ENCODE measurements around the gene PLXNB2.

The PLXNB2 gene

GRCh38 chr22:50310031-50310722 is 2.7 kb upstream of the PLXNB2 start:
- no peak for DNase-seq

- no peak for DNase-seq
Measured at GRCh38 chr22:50309601-50309991, 2.1 kb upstream of the PLXNB2 start.

- no peak for DNase-seq
Measured at GRCh38 chr22:50308986-50309600, 1.6 kb upstream of the PLXNB2 start.

GRCh38 chr22:50308597-50308935 is 1.1 kb upstream of the PLXNB2 start:
- DNase-seq, result no peak

GRCh38 chr22:50307890-50308596 is 597 bp upstream of the PLXNB2 start:
- DNase-seq, result no peak

- DNase-seq, result peak; percentile 47
Measured at GRCh38 chr22:50305923-50306566, 1.4 kb downstream of the PLXNB2 start.

GRCh38 chr22:50305393-50305922 is 2.0 kb downstream of the PLXNB2 start:
- DNase-seq, result no peak

- no peak for DNase-seq
Measured at GRCh38 chr22:50304528-50305392, 2.7 kb downstream of the PLXNB2 start.

- no peak for DNase-seq
Measured at GRCh38 chr22:50303848-50304527, 3.5 kb downstream of the PLXNB2 start.

- no peak for DNase-seq
Measured at GRCh38 chr22:50303515-50303847, 4.0 kb downstream of the PLXNB2 start.

GRCh38 chr22:50302564-50302963 is 4.9 kb downstream of the PLXNB2 start:
- no peak for DNase-seq

GRCh38 chr22:50302041-50302541 is 5.4 kb downstream of the PLXNB2 start:
- no peak for DNase-seq

- DNase-seq, result no peak
Measured at GRCh38 chr22:50301581-50301991, 5.9 kb downstream of the PLXNB2 start.

GRCh38 chr22:50300620-50301257 is 6.7 kb downstream of the PLXNB2 start:
- DNase-seq, result no peak

- no peak for DNase-seq
Measured at GRCh38 chr22:50299785-50300619, 7.4 kb downstream of the PLXNB2 start.

- DNase-seq, result no peak
Measured at GRCh38 chr22:50298937-50299784, 8.3 kb downstream of the PLXNB2 start.

GRCh38 chr22:50298266-50298637 is 9.2 kb downstream of the PLXNB2 start:
- DNase-seq, result no peak

GRCh38 chr22:50297510-50298265 is 9.8 kb downstream of the PLXNB2 start:
- DNase-seq, result no peak
